ENCODE measurements around the gene PTPRQ.

The PTPRQ gene

GRCh38 chr12:80709811-80710726, 266.0 kb downstream of the PTPRQ start:
- no peaks in the 10 kb centered on the region for H3K36me3 ChIP-seq (ENCODE audit: control insufficient read depth, insufficient read depth, low read length)
- H3K4me3 ChIP-seq (ENCODE audit: low read depth, low read length) = peak overlapping the region; percentile 62
- no peaks in the 10 kb centered on the region for H3K9me3 ChIP-seq (ENCODE audit: control insufficient read depth, insufficient read depth, low read length)
- peaks cover 29% of the 10 kb centered on the region for H3K4me1 ChIP-seq (ENCODE audit: control insufficient read depth, insufficient read depth, low read length)
- peaks cover 92% of the 10 kb centered on the region for H3K27me3 ChIP-seq (ENCODE audit: control insufficient read depth, insufficient read depth, low read length)
- H3K9ac ChIP-seq (ENCODE audit: low read depth, low read length) = no peak overlapping the region

DNA sequence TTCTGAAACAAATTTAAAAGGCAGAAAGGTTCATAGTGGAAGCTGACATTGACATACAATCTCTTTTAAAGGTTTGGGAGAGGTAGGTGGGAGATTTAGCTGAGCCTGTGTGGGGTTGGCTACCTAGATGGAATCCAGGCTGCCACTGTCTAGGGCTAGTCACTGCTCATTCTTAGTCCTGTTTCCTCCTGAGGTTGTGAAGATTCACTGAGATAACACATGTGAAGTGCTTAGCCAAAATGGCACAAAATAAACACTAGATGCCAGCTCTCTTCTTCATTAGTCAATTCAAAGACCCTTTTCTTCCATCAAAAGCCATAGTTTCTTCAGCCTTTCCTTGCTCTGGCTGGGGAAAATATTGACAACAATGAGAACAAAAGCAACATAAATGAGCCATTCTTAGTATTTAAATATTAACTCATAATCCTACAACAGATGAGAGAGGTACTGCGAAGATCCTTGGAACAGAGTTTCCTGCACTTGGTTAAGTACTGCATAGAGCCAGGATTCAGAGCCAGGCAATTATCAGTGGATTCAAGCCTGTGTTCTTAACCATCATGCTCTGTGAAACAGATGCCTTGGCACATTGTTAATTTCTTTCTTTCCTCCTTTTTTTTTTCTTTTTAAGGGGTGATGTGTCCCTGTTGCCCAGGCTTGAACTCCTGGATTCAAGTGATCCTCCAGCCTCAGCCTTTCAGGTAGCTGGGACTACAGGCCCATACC, 266.9 kb downstream of the PTPRQ start:
- peaks cover 92% of the 10 kb centered on the region for H3K27me3 ChIP-seq (ENCODE audit: control insufficient read depth, insufficient read depth, low read length)
- H3K4me1 ChIP-seq (ENCODE audit: control insufficient read depth, insufficient read depth, low read length) = peaks cover 36% of the 10 kb centered on the region
- H3K4me3 ChIP-seq (ENCODE audit: low read depth, low read length) = peak overlapping the region; percentile 62

GRCh38 chr12:80711866-80712265, 267.8 kb downstream of the PTPRQ start:
- Histone ChIP-seq H3K4me1 (ENCODE audit: control insufficient read depth, insufficient read depth, low read length) (peaks cover 40% of the 10 kb centered on the region), H3K9ac (ENCODE audit: low read depth, low read length) (no peak overlapping the region), H3K4me3 (ENCODE audit: low read depth, low read length) (no peak overlapping the region), H3K9me3 (ENCODE audit: control insufficient read depth, insufficient read depth, low read length) (no peaks in the 10 kb centered on the region), H3K36me3 (ENCODE audit: control insufficient read depth, insufficient read depth, low read length) (no peaks in the 10 kb centered on the region), H3K27me3 (ENCODE audit: control insufficient read depth, insufficient read depth, low read length) (peaks cover 92% of the 10 kb centered on the region)

More for the DNA sequence above, 266.9 kb downstream of the PTPRQ start:
- no peaks in the 10 kb centered on the region for H3K9me3 ChIP-seq (ENCODE audit: control insufficient read depth, insufficient read depth, low read length)
- no peak overlapping the region for H3K9ac ChIP-seq (ENCODE audit: low read depth, low read length)
- no peaks in the 10 kb centered on the region for H3K36me3 ChIP-seq (ENCODE audit: control insufficient read depth, insufficient read depth, low read length)

DNA sequence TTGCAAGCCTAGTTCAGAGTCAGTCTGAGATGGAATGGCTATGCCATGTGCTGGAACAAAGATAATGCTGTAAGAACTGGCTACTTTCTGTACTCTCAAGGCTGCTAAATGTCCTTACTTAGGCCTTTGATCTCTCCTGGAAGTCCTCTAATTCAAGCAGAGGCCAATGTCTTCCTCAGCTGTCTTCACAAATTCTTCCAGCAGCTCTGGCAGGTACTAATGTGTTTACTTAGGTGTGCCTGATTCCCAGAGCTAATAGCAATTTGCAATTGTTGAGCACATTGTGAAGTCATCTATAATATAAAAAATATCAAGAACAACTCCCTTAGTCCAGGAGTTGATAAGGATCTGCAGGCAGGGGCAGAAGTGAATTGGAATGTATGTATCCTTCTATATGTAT, 268.8 kb downstream of the PTPRQ start:
- H3K27me3 ChIP-seq (ENCODE audit: control insufficient read depth, insufficient read depth, low read length) = peaks cover 92% of the 10 kb centered on the region
- H3K4me3 ChIP-seq (ENCODE audit: low read depth, low read length) = no peak overlapping the region
- H3K4me1 ChIP-seq (ENCODE audit: control insufficient read depth, insufficient read depth, low read length) = peaks cover 40% of the 10 kb centered on the region
- no peak overlapping the region for H3K9ac ChIP-seq (ENCODE audit: low read depth, low read length)
- H3K36me3 ChIP-seq (ENCODE audit: control insufficient read depth, insufficient read depth, low read length) = no peaks in the 10 kb centered on the region
- H3K9me3 ChIP-seq (ENCODE audit: control insufficient read depth, insufficient read depth, low read length) = no peaks in the 10 kb centered on the region

DNA sequence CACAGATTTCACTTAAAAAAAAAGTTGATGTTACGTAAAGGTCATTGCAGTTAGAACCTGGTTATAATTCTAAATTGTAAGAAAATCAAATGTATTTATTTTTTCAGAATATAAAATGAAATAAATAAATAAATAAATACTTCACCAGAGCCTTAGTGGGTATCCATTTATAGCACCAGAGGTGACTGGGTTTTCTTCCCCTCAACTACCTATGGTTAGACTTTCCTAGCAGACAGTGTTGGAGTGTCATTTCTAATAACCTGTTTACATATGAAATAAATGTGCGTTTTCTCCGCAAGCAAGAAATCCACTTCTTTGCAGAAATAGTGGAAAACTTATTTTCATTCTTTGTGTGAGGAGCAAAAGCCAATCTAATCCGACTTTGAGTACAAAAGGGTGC, 269.4 kb downstream of the PTPRQ start:
- H3K9ac ChIP-seq (ENCODE audit: low read depth, low read length) = no peak overlapping the region
- no peaks in the 10 kb centered on the region for H3K36me3 ChIP-seq (ENCODE audit: control insufficient read depth, insufficient read depth, low read length)
- peaks cover 94% of the 10 kb centered on the region for H3K27me3 ChIP-seq (ENCODE audit: control insufficient read depth, insufficient read depth, low read length)
- H3K4me1 ChIP-seq (ENCODE audit: control insufficient read depth, insufficient read depth, low read length) = peaks cover 40% of the 10 kb centered on the region
- H3K9me3 ChIP-seq (ENCODE audit: control insufficient read depth, insufficient read depth, low read length) = no peaks in the 10 kb centered on the region
- peak overlapping the region; percentile 24 for H3K4me3 ChIP-seq (ENCODE audit: low read depth, low read length)

DNA sequence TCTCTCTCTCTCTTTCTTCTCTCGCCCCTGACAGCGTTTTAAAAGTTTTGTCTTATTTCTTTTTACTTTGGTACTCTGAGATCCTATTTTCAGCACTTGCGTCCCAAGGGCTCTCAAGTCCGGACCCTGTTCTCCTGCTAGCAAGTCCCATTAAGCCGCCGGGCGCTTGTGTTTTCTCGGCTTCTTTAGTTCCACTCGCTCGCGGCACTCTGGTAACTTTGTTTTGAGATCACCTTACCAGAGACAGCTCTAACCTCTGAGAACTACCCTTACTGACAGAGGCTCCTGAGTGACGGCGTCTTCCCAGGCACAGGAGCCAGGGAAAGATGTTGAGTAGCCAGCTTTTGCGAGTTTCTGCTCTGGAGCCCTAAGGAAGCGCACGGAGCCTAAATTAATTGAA, 270.0 kb downstream of the PTPRQ start:
- Histone ChIP-seq H3K36me3 (ENCODE audit: control insufficient read depth, insufficient read depth, low read length) (no peaks in the 10 kb centered on the region), H3K9me3 (ENCODE audit: control insufficient read depth, insufficient read depth, low read length) (no peaks in the 10 kb centered on the region), H3K4me3 (ENCODE audit: low read depth, low read length) (peak overlapping the region; percentile 24), H3K4me1 (ENCODE audit: control insufficient read depth, insufficient read depth, low read length) (peaks cover 36% of the 10 kb centered on the region), H3K27me3 (ENCODE audit: control insufficient read depth, insufficient read depth, low read length) (peaks cover 93% of the 10 kb centered on the region), H3K9ac (ENCODE audit: low read depth, low read length) (no peak overlapping the region)

GRCh38 chr12:80714846-80715245, 270.8 kb downstream of the PTPRQ start:
- no peaks in the 10 kb centered on the region for H3K36me3 ChIP-seq (ENCODE audit: control insufficient read depth, insufficient read depth, low read length)
- peak overlapping the region; percentile 3 for H3K4me3 ChIP-seq (ENCODE audit: low read depth, low read length)
- H3K27me3 ChIP-seq (ENCODE audit: control insufficient read depth, insufficient read depth, low read length) = peaks cover 85% of the 10 kb centered on the region
- H3K4me1 ChIP-seq (ENCODE audit: control insufficient read depth, insufficient read depth, low read length) = peaks cover 33% of the 10 kb centered on the region
- no peak overlapping the region for H3K9ac ChIP-seq (ENCODE audit: low read depth, low read length)
- H3K9me3 ChIP-seq (ENCODE audit: control insufficient read depth, insufficient read depth, low read length) = no peaks in the 10 kb centered on the region

- H3K4me3 ChIP-seq (ENCODE audit: low read depth, low read length) = peak overlapping the region; percentile 31
- H3K9ac ChIP-seq (ENCODE audit: low read depth, low read length) = no peak overlapping the region
- peaks cover 26% of the 10 kb centered on the region for H3K4me1 ChIP-seq (ENCODE audit: control insufficient read depth, insufficient read depth, low read length)
- H3K9me3 ChIP-seq (ENCODE audit: control insufficient read depth, insufficient read depth, low read length) = no peaks in the 10 kb centered on the region
- no peaks in the 10 kb centered on the region for H3K36me3 ChIP-seq (ENCODE audit: control insufficient read depth, insufficient read depth, low read length)
- H3K27me3 ChIP-seq (ENCODE audit: control insufficient read depth, insufficient read depth, low read length) = peaks cover 76% of the 10 kb centered on the region
Observed at GRCh38 chr12:80715713-80716249, 271.7 kb downstream of the PTPRQ start.

- Histone ChIP-seq H3K4me1 (ENCODE audit: control insufficient read depth, insufficient read depth, low read length) (peaks cover 25% of the 10 kb centered on the region), H3K27me3 (ENCODE audit: control insufficient read depth, insufficient read depth, low read length) (peaks cover 65% of the 10 kb centered on the region), H3K4me3 (ENCODE audit: low read depth, low read length) (peak within 1 kb of the TSS; percentile 31), H3K9ac (ENCODE audit: low read depth, low read length) (no peak within 1 kb of the TSS), H3K36me3 (ENCODE audit: control insufficient read depth, insufficient read depth, low read length) (no peaks in the 10 kb centered on the region), H3K9me3 (ENCODE audit: control insufficient read depth, insufficient read depth, low read length) (no peaks in the 10 kb centered on the region)
Observed at GRCh38 chr12:80716696-80717469, 272.8 kb downstream of the PTPRQ start, which contains the start of gene MYF5. Gene MYF5, plus strand, starts transcription at chr12:80716912. Its CDS starts 152 bp downstream, at chr12:80717064.

DNA sequence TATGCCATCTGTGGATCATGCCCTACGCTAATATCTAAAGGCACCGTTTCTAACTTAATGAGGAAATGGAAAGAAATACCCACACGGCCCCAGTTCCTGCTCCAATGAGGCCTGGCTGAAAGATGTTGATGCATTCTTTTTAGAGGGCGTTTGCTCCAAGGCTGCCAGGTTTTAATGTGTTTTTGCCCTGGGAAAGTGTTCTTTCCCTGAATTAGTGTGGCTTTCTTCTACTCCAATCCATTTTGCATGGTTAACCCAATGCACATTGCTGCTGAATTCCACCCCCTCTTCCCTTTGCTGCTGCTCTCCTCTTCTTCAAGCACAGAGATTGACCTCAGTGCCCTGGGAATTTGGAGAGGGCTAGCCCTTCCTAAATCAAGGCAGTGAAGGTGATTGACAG, 273.8 kb downstream of the PTPRQ start:
- Histone ChIP-seq H3K27me3 (ENCODE audit: control insufficient read depth, insufficient read depth, low read length) (peaks cover 55% of the 10 kb centered on the region), H3K36me3 (ENCODE audit: control insufficient read depth, insufficient read depth, low read length) (no peaks in the 10 kb centered on the region), H3K9ac (ENCODE audit: low read depth, low read length) (no peak overlapping the region), H3K9me3 (ENCODE audit: control insufficient read depth, insufficient read depth, low read length) (no peaks in the 10 kb centered on the region), H3K4me1 (ENCODE audit: control insufficient read depth, insufficient read depth, low read length) (peaks cover 21% of the 10 kb centered on the region), H3K4me3 (ENCODE audit: low read depth, low read length) (no peak overlapping the region)

DNA sequence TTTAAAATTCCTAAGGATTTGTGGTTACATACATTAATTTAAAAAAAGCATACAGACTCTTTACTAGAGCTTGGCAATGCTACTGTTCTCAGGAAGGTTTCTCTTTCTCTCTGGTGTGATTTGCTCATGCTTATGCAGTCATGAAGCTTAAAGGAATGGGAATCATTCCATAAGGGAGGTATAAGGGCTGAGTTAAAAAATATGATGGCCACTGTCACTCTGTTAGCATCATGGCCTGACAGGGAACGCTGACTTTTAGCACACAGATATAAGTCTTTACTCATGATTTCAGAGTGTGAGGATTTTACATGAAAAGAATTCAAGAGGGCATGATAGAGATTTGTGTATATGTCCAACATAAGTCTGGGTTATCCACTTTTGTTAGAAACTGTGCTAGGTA, 276.5 kb downstream of the PTPRQ start:
- peaks cover 34% of the 10 kb centered on the region for H3K27me3 ChIP-seq (ENCODE audit: control insufficient read depth, insufficient read depth, low read length)

More for the DNA sequence above, 276.5 kb downstream of the PTPRQ start:
- H3K36me3 ChIP-seq (ENCODE audit: control insufficient read depth, insufficient read depth, low read length) = no peaks in the 10 kb centered on the region
- no peaks in the 10 kb centered on the region for H3K9me3 ChIP-seq (ENCODE audit: control insufficient read depth, insufficient read depth, low read length)
- H3K4me3 ChIP-seq (ENCODE audit: low read depth, low read length) = no peak overlapping the region
- H3K4me1 ChIP-seq (ENCODE audit: control insufficient read depth, insufficient read depth, low read length) = peaks cover 7% of the 10 kb centered on the region
- no peak overlapping the region for H3K9ac ChIP-seq (ENCODE audit: low read depth, low read length)

All from iPS-15b (cell line).